B cell (primary cell): ENCODE measurements around the gene MTHFD1L.

Experiments
- CTCF ChIP-seq: fragments of 200-600 bp; IDR thresholded peaks from one replicate; pipeline ENCODE4 v1.8.0; 2022; ENCODE audit warnings: antibody characterized with exemption, mild to moderate bottlenecking
- EZH2 ChIP-seq: IDR thresholded peaks from 2 replicates; pipeline ENCODE4 v1.6.1; 2012; ENCODE audit warnings: borderline replicate concordance, low read depth, mild to moderate bottlenecking, moderate library complexity, low read length; ENCODE audit not compliant: insufficient read depth, poor library complexity, severe bottlenecking

DNA sequence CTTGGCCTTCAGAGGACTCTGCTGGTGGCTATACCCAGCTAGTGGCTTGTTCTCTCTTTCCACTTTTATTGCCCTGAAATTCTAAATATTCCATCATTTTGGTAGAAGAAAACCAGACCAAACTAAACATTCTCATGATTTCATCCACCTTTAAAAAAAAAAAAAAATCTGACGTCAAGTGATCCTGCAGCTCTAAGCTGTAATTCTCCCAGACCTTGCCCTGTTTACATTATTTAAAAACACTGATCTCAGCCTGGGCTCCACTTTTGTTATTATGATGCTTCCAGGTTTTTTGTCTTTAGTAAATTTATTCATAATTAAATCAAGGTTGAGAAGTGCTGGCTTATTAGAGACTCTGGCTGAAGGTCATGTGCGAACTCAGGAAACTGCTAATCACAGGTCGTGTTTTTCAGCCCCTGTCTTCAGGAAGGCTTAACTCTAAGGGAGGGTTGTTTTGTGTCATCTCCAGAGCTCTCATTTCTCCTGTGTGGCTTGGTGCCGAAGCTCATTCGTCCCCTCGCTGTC, 114.4 kb downstream of the MTHFD1L start:
- TF ChIP-seq CTCF (no peak), EZH2 (no peak)
